SK-N-SH (cell line): ENCODE results near the gene CDC42EP3. TPM values are rescaled to one million over a fixed set of nuclear protein-coding genes. Genes with fewer than 3 reads are reported as not detected.

Experiments used
- CTCF ChIA-PET: fragments of 300-600, 350-600 bp; formaldehyde crosslinking; extraction: SDS; loops from one replicate; lab custom pipeline; 2021; lab: Yijun Ruan, JAX
- POLR2A ChIA-PET: fragments of 350-600 bp; sonication (Branson Sonifier 250); formaldehyde crosslinking; extraction: SDS; loops from one replicate; lab custom pipeline; 2020; ENCODE audit warnings: antibody characterized with exemption, inconsistent platforms; lab: Yijun Ruan, JAX
- DNase-seq: peaks from one replicate; pipeline ENCODE4 v3.0.0; 2012
- H2AFZ ChIP-seq: fragments of 200-600 bp; sonication (generic); 2 replicates; pipeline ENCODE4 v1.8.1; 2016; ENCODE audit warnings: antibody characterized with exemption, mild to moderate bottlenecking, low read depth
- H3F3A ChIP-seq: fragments of 200-600 bp; sonication (generic); replicated peaks from 2 replicates; pipeline ENCODE3; 2016; ENCODE audit warnings: antibody characterized with exemption, mild to moderate bottlenecking; ENCODE audit not compliant: insufficient read depth
- H3K27ac ChIP-seq, 2 experiments: fragments of 200-500 bp in 1 of 2; fragments of 200-600 bp in 1 of 2; sonication (Bioruptor generic) in 1 of 2; sonication (generic), shearing (Covaris generic) in 1 of 2; 2 replicates each; pipeline versions ENCODE4 v1.5.1 to v1.6.1; 2014 to 2016; ENCODE audit warnings: low read depth in 2 of 2, inconsistent platforms in 1 of 2, low read length in 1 of 2, mild to moderate bottlenecking in 1 of 2, mixed read lengths in 1 of 2
- H3K27me3 ChIP-seq: fragments of 200-600 bp; sonication (generic), shearing (Covaris generic); 2 replicates; pipeline ENCODE4 v1.6.1; 2016; ENCODE audit warnings: mixed run types; ENCODE audit not compliant: insufficient read depth
- H3K36me3 ChIP-seq, 2 experiments: fragments of 200-500 bp in 1 of 2; fragments of 200-600 bp in 1 of 2; sonication (Bioruptor generic) in 1 of 2; sonication (generic) in 1 of 2; replicated peaks in 1 of 2; 2 replicates each; pipeline versions ENCODE3 to v1.5.1; 2014 to 2016; ENCODE audit warnings: low read length in 1 of 2, mild to moderate bottlenecking in 1 of 2; ENCODE audit not compliant: insufficient read depth in 2 of 2, control insufficient read depth in 1 of 2
- H3K4me1 ChIP-seq, 2 experiments: fragments of 200-500 bp in 1 of 2; fragments of 200-600 bp in 1 of 2; sonication (Bioruptor generic) in 1 of 2; sonication (generic), shearing (Covaris generic) in 1 of 2; 2 replicates each; pipeline versions ENCODE4 v1.5.1 to v1.6.1; 2014 to 2016; ENCODE audit warnings: low read depth in 1 of 2, low read length in 1 of 2, mixed run types in 1 of 2; ENCODE audit not compliant: insufficient read depth in 2 of 2, control insufficient read depth in 1 of 2
- H3K4me2 ChIP-seq: fragments of 200-600 bp; sonication (generic), shearing (Covaris generic); 2 replicates; pipeline ENCODE4 v1.6.1; 2017; ENCODE audit warnings: mixed run types
- H3K4me3 ChIP-seq, 2 experiments: fragments of 200-500 bp in 1 of 2; fragments of 200-600 bp in 1 of 2; sonication (Bioruptor generic) in 1 of 2; sonication (generic), shearing (Covaris generic) in 1 of 2; 2 replicates each; pipeline versions ENCODE4 v1.5.1 to v1.8.1; 2014 to 2016; ENCODE audit warnings: low read depth in 2 of 2, inconsistent platforms in 1 of 2, low read length in 1 of 2, mild to moderate bottlenecking in 1 of 2, mixed read lengths in 1 of 2, moderate library complexity in 1 of 2
- H3K79me2 ChIP-seq: fragments of 200-600 bp; sonication (generic); 2 replicates; pipeline ENCODE4 v1.8.1; 2017; ENCODE audit warnings: mild to moderate bottlenecking; ENCODE audit not compliant: insufficient read depth
- H3K9ac ChIP-seq: fragments of 200-600 bp; sonication (generic); 2 replicates; pipeline ENCODE4 v1.6.1; 2017; ENCODE audit warnings: mixed run types
- H3K9me2 ChIP-seq: fragments of 200-600 bp; sonication (generic); 2 replicates; pipeline ENCODE4 v1.6.1; 2017; ENCODE audit warnings: mixed run types
- H3K9me3 ChIP-seq: fragments of 200-600 bp; sonication (generic); 2 replicates; pipeline ENCODE4 v1.6.1; 2017; ENCODE audit warnings: mixed run types, mild to moderate bottlenecking, moderate library complexity
- H4K20me1 ChIP-seq: fragments of 200-600 bp; sonication (generic); 2 replicates; pipeline ENCODE4 v1.6.1; 2017; ENCODE audit warnings: mild to moderate bottlenecking, mixed run types; ENCODE audit not compliant: insufficient read depth
- FOSL2 ChIP-seq: IDR thresholded peaks from 2 replicates; pipeline ENCODE4 v1.4.0; 2012; ENCODE audit warnings: low read depth, mild to moderate bottlenecking, moderate library complexity, borderline replicate concordance
- FOXJ3 ChIP-seq: sonication (generic); formaldehyde crosslinking; IDR thresholded peaks from 2 replicates; pipeline ENCODE4 v1.5.1; 2020; ENCODE audit warnings: mild to moderate bottlenecking, missing genetic modification reagents
- GABPA ChIP-seq: IDR thresholded peaks from 2 replicates; pipeline ENCODE4 v1.4.0; 2012; ENCODE audit warnings: low read depth, mild to moderate bottlenecking
- MEF2A ChIP-seq: IDR thresholded peaks from 2 replicates; pipeline ENCODE4 v1.4.0; 2012; ENCODE audit warnings: low read depth, borderline replicate concordance
- MXI1 ChIP-seq: IDR thresholded peaks from 2 replicates; pipeline ENCODE4 v1.6.1; 2012; ENCODE audit warnings: mild to moderate bottlenecking, low read depth, low read length, improper control_type of control experiment
- RCOR1 ChIP-seq: fragments of 150-350 bp; IDR thresholded peaks from 2 replicates; pipeline ENCODE4 v1.6.1; 2017; ENCODE audit warnings: antibody characterized with exemption, low read length
- TCF12 ChIP-seq: IDR thresholded peaks from 2 replicates; pipeline ENCODE4 v1.4.0; 2012
- YY1 ChIP-seq: IDR thresholded peaks from 2 replicates; pipeline ENCODE4 v1.4.0; 2012; ENCODE audit warnings: low read depth, mild to moderate bottlenecking
- WGBS: methylation state at CpG from one replicate; pipeline ENCODE4 v1.1.6; 2017; ENCODE audit warnings: low lambda C conversion rate; 5-methylcytosine and 5-hydroxymethylcytosine counted together
- polyA plus RNA-seq, 3 experiments: library from polyadenylated mRNA; depleted of rRNA; stranded (reverse); fragments of >200 nt; gene quantifications; 2 replicates each; pipeline ENCODE4 v1.2.3, GENCODE V29; 2012
- TF ChIP-seq, protein P1 (sequence below): IDR thresholded peaks from 2 replicates; pipeline ENCODE4 v1.4.0; 2012; ENCODE audit warnings: low read depth, borderline replicate concordance
- TF ChIP-seq, protein P2 (sequence below): IDR thresholded peaks from 2 replicates; pipeline ENCODE4 v1.4.0; 2012; ENCODE audit warnings: low read depth
- TF ChIP-seq, protein P3 (sequence below): IDR thresholded peaks from 2 replicates; pipeline ENCODE4; 2012

The CDC42EP3 gene
- polyA plus RNA-seq, 1 of the 3 experiments (the other 2 are of a cell fraction): 87.5 TPM

DNA sequence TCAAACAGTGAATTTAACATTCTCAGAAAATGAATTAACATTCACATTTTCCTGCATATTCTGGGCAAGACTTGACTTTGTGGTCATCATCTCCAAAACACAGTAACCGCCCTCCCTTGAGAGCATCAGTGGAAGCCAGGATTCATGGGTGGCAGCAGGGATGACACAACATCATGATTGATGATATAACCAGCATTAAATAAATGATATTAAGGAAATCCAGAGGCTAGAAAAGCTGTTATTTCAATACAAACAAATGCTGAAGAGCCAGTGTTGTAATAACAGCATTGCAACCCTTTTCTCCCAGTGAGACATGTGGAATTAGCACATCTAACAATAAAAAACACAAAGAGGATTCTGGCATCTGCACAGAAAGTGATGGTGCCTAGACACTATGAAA lies 41.1 kb downstream of the CDC42EP3 start:
- Histone ChIP-seq H3K27me3 (no peaks in the 10 kb centered on the region), H3K9me2 (no peaks in the 10 kb centered on the region), H2AFZ (no peak overlapping the region), H3K4me3 (no peak overlapping the region), H3K4me2 (no peak overlapping the region), H3K4me1 (peaks cover 20 to 28% of the 10 kb centered on the region in 2 experiments; a peak in 3 of 4 replicates), H3K36me3 (no peaks in the 10 kb centered on the region), H3K27ac (peak overlapping the region in 1 of 2 experiments; percentile 30; a peak in 2 of 4 replicates), H3K9ac (no peak overlapping the region), H3K79me2 (no peaks in the 10 kb centered on the region), H4K20me1 (no peaks in the 10 kb centered on the region), H3K9me3 (no peaks in the 10 kb centered on the region), H3F3A (peaks cover 6% of the 10 kb centered on the region)
- WGBS: 100% methylated on average over 1 of the region's 1 CpG
- TF ChIP-seq RCOR1 (no peak), MXI1 (no peak), YY1 (no peak), FOXJ3 (CRISPR knock-in tag) (no peak)
- TF ChIP-seq, protein P1, sequence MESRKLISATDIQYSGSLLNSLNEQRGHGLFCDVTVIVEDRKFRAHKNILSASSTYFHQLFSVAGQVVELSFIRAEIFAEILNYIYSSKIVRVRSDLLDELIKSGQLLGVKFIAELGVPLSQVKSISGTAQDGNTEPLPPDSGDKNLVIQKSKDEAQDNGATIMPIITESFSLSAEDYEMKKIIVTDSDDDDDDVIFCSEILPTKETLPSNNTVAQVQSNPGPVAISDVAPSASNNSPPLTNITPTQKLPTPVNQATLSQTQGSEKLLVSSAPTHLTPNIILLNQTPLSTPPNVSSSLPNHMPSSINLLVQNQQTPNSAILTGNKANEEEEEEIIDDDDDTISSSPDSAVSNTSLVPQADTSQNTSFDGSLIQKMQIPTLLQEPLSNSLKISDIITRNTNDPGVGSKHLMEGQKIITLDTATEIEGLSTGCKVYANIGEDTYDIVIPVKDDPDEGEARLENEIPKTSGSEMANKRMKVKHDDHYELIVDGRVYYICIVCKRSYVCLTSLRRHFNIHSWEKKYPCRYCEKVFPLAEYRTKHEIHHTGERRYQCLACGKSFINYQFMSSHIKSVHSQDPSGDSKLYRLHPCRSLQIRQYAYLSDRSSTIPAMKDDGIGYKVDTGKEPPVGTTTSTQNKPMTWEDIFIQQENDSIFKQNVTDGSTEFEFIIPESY: no peak
- TF ChIP-seq, protein P2, sequence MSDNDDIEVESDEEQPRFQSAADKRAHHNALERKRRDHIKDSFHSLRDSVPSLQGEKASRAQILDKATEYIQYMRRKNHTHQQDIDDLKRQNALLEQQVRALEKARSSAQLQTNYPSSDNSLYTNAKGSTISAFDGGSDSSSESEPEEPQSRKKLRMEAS: no peak
- TF ChIP-seq, protein P3, sequence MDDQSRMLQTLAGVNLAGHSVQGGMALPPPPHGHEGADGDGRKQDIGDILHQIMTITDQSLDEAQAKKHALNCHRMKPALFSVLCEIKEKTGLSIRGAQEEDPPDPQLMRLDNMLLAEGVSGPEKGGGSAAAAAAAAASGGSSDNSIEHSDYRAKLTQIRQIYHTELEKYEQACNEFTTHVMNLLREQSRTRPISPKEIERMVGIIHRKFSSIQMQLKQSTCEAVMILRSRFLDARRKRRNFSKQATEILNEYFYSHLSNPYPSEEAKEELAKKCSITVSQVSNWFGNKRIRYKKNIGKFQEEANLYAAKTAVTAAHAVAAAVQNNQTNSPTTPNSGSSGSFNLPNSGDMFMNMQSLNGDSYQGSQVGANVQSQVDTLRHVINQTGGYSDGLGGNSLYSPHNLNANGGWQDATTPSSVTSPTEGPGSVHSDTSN: no peak
- DNase-seq: no peak
- CTCF ChIA-PET: no interaction called here
- POLR2A ChIA-PET: no interaction called here

DNA sequence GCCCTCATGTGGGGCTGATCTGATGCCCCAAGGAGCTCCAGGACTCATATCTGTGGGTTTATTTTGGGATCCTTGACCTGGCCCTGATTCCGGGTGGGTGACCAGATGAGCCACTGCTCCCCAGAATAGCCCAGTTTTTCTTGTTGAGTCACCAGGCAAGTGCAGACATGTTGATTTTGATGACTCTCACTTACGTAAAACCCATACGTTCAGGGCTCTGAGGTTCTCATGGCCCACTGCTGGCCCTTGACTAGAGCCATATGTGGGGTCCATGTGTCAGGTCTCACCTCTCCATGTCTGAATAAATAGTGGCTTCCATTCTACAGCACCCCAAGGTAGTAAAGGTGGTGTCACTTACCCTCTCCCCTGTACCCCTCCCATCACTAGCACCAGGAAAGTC lies 41.9 kb downstream of the CDC42EP3 start:
- POLR2A ChIA-PET: no interaction called here
- Histone ChIP-seq H3K9me3 (no peaks in the 10 kb centered on the region), H3K27me3 (no peaks in the 10 kb centered on the region), H2AFZ (no peak overlapping the region), H3K9me2 (no peaks in the 10 kb centered on the region), H3K4me2 (no peak overlapping the region), H3K4me1 (peaks cover 28 to 31% of the 10 kb centered on the region in 2 experiments; a peak in 3 of 4 replicates), H3K9ac (no peak overlapping the region), H3K27ac (peak overlapping the region in 1 of 2 experiments; percentile 30; a peak in 2 of 4 replicates), H3F3A (peaks cover 14% of the 10 kb centered on the region), H3K79me2 (no peaks in the 10 kb centered on the region), H4K20me1 (no peaks in the 10 kb centered on the region), H3K4me3 (no peak overlapping the region), H3K36me3 (no peaks in the 10 kb centered on the region)
- 76% methylated on average over 3 of the region's 3 CpGs for WGBS
- CTCF ChIA-PET: interaction anchor here (1.3 to 2.2 kb wide), 3 partner anchors 10 to 248 kb away, joined by 3 to 7 read pairs (median 5); no protein-coding TSS in a partner anchor
- no peak for TF ChIP-seq GABPA
- TF ChIP-seq FOSL2: peak; percentile 31; the same call in 1 of the 2 replicates
- TF ChIP-seq MEF2A: peak; percentile 58; the same call in 1 of the 2 replicates
- TF ChIP-seq TCF12: 0 out of 2 replicates have a peak, but pooled peaks have one; percentile 10
- DNase-seq: no peak
